Transverse colon (tissue), 4 donors: ENCODE data around the gene INSC.

Source experiments
- CTCF ChIP-seq, 5 experiments: fragments of 200-600 bp in 3 of 5; fragments of 450-650 bp in 2 of 5; sonication (generic) in 3 of 5; IDR thresholded peaks; 1 replicate in 2 of 5; 2 replicates in 3 of 5; pipeline ENCODE4 v1.5.1; 2016 to 2017; ENCODE audit warnings: antibody characterized with exemption in 5 of 5, inconsistent platforms in 3 of 5, mild to moderate bottlenecking in 2 of 5, moderate library complexity in 1 of 5
- EP300 ChIP-seq: sonication (generic); formaldehyde crosslinking; IDR thresholded peaks from one replicate; pipeline ENCODE4 v1.6.1; 2017; ENCODE audit warnings: antibody characterized with exemption, low read depth
- POLR2A ChIP-seq: fragments of 450-650 bp; IDR thresholded peaks from one replicate; pipeline ENCODE4 v1.6.1; 2016; ENCODE audit warnings: antibody characterized with exemption, mild to moderate bottlenecking, moderate library complexity
- POLR2AphosphoS5 ChIP-seq, 3 donors: sonication (generic); formaldehyde crosslinking; IDR thresholded peaks; one replicate each; pipeline ENCODE4 v1.6.1; 2016; ENCODE audit warnings: antibody characterized with exemption in 3 of 3

- no peak for TF ChIP-seq POLR2A
- TF ChIP-seq CTCF (IDR thresholded peaks at IDR 0.05) = no peak
- TF ChIP-seq POLR2AphosphoS5 (IDR thresholded peaks at IDR 0.05) = no peak
- no peak for TF ChIP-seq EP300
These were observed 9.8 kb downstream of the INSC start for GRCh38 chr11:15124528-15124927.
